NB4 (cell line): ENCODE results near the gene SCAF8.

Experiments
- DNase-seq: peaks from one replicate; pipeline ENCODE4 v3.0.0; 2010; ENCODE audit warnings: low read depth
- H3K4me3 ChIP-seq: one replicate; pipeline ENCODE4 v1.5.1; 2011; ENCODE audit warnings: mild to moderate bottlenecking, low read depth, low read length, moderate library complexity
- MAX ChIP-seq: IDR thresholded peaks from 2 replicates; pipeline ENCODE4 v1.6.1; 2011; ENCODE audit warnings: low read depth, low read length
- MYC ChIP-seq: IDR thresholded peaks from 2 replicates; pipeline ENCODE4 v1.6.1; 2011; ENCODE audit warnings: low read depth, low read length
- POLR2A ChIP-seq: IDR thresholded peaks from 2 replicates; pipeline ENCODE4 v1.6.1; 2011; ENCODE audit warnings: mild to moderate bottlenecking; ENCODE audit not compliant: insufficient read length; ENCODE audit errors: extremely low read depth
- TF ChIP-seq, protein P1 (sequence below): IDR thresholded peaks from one replicate; pipeline ENCODE4 v1.5.1; 2012; ENCODE audit warnings: low read depth, low read length

Gene SCAF8

GRCh38 chr6:154821638-154822037 lies 88.4 kb downstream of the SCAF8 start:
- no peak for DNase-seq
- no peak overlapping the region for H3K4me3 ChIP-seq
- no peak for TF ChIP-seq POLR2A
- TF ChIP-seq MAX = no peak
- no peak for TF ChIP-seq MYC
- TF ChIP-seq, protein P1, sequence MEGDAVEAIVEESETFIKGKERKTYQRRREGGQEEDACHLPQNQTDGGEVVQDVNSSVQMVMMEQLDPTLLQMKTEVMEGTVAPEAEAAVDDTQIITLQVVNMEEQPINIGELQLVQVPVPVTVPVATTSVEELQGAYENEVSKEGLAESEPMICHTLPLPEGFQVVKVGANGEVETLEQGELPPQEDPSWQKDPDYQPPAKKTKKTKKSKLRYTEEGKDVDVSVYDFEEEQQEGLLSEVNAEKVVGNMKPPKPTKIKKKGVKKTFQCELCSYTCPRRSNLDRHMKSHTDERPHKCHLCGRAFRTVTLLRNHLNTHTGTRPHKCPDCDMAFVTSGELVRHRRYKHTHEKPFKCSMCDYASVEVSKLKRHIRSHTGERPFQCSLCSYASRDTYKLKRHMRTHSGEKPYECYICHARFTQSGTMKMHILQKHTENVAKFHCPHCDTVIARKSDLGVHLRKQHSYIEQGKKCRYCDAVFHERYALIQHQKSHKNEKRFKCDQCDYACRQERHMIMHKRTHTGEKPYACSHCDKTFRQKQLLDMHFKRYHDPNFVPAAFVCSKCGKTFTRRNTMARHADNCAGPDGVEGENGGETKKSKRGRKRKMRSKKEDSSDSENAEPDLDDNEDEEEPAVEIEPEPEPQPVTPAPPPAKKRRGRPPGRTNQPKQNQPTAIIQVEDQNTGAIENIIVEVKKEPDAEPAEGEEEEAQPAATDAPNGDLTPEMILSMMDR = no peak

DNA sequence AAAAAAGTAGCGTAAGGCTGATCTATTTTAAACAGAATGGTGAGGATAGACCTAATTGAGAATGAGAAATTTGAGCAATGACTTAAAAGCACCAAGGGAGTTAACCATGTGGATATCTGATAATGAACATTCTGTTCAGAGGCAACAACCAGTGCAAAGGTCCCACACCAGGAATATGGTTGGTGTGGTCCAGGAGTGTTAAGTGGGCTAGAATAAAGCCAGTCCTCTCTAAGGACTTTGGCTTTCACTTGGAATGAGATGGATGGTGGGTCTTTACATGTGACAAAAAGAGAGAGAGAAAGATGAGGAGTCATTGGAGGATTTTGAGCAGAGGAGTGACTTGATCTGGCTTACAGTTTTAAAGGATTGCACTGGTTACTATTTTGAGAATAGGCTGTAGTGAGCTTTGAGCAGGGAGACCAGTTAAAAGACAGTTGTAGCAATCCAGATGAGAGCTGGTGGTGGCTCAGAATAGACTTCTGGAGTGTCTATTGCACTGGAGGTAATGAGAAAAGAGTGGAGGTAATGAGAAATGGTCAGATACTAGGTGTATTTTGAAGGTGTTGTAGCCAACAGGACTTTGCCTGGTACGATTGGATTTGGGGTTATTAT lies 89.8 kb downstream of the SCAF8 start:
- TF ChIP-seq MAX (no peak), POLR2A (no peak), MYC (no peak)
- TF ChIP-seq, protein P1 = no peak
- DNase-seq = no peak
- H3K4me3 ChIP-seq = no peak overlapping the region

GRCh38 chr6:154824076-154824475 lies 90.9 kb downstream of the SCAF8 start:
- H3K4me3 ChIP-seq = no peak overlapping the region

GRCh38 chr6:154829970-154830369 lies 96.8 kb downstream of the SCAF8 start:
- TF ChIP-seq MYC (no peak), POLR2A (no peak), MAX (no peak)
- TF ChIP-seq, protein P1 = no peak
- no peak overlapping the region for H3K4me3 ChIP-seq
- DNase-seq = no peak

More at GRCh38 chr6:154824076-154824475, 90.9 kb downstream of the SCAF8 start:
- DNase-seq = no peak
- TF ChIP-seq MAX (no peak), POLR2A (no peak), MYC (no peak)
- TF ChIP-seq, protein P1 = no peak

DNA sequence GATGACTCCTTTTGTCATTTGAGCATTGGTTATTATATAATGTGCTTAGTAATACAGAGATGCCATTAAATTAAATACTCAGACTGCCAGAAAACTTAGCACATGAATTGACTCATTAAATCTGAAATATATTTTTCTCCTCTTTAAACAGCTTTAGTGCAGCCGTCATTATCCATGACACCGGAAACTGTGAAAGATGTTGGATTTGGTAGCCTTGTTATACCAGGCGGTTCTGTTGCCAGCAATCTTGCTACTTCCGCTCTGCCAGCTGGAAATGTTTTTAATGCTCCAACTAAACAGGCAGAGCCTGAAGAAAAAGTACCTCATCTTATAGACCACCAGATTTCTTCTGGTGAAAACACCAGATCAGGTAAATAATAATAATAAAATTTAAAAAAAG lies 97.6 kb downstream of the SCAF8 start:
- no peak overlapping the region for H3K4me3 ChIP-seq
- TF ChIP-seq, protein P1 = no peak
- TF ChIP-seq MYC (no peak), MAX (no peak)
- DNase-seq = no peak
